Right kidney (tissue), 1 donor: ENCODE data around the gene PGAP1.

Source experiments
- DNase-seq: peaks from one replicate; pipeline ENCODE4 v3.0.0-alpha.2; 2016

PGAP1 gene

GRCh38 chr2:196891136-196891535 is 35.4 kb downstream of the PGAP1 start:
- DNase-seq: no peak

DNA sequence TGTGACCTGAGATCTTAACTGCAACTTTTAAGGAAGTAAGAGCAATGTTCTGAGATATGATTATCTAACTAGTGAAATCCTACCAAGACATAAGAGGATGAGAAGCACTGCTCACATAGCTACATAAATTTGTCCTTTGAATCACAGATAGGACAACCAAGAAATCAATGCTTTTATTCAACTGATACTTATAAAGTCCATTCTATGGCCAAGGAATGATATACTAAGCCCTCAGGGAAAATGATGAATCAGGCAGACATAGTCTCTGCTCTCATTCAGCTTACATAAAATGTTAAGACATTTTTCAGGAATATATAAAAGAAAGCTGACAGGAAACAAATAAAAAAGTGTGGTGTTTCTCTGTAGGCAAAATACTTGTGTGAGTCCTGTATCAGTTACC is 39.1 kb downstream of the PGAP1 start:
- DNase-seq: no peak

DNA sequence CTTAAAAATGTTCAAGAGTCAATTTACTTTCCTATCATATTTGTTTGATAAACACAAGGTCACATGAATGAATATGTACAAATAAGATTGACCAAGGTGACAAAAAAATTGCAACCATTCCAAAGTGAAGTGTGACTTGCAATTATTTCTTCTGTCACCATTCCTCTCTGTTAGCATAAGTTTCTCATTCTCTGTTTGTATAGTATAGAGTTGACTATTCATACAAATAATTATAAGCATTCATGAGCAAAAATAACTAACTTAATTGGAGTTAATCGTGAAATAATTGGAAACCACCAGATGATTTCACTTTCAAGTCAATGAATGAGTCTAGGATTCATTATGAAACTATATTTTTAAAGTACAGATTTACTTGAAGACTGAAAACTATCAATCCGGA is 42.1 kb downstream of the PGAP1 start:
- no peak for DNase-seq

DNA sequence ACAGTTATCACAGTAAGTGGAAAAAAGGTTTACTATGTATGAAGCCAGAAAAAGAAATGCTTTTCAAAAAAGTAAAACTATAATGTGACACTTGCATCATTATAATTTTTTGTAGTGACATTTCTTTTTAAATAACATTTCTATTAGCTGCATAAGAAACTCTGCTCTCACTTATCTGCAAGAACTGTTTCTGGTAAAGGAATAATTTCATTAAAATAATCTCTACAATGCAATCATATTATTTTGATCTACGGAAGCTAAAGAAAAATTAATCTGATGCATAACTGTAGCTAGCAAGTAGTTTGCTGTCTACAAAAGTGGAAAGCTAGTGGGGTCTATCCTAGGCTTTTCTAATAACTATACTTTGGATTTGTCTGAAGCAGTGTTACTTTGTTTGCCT is 50.1 kb downstream of the PGAP1 start:
- DNase-seq: no peak

DNA sequence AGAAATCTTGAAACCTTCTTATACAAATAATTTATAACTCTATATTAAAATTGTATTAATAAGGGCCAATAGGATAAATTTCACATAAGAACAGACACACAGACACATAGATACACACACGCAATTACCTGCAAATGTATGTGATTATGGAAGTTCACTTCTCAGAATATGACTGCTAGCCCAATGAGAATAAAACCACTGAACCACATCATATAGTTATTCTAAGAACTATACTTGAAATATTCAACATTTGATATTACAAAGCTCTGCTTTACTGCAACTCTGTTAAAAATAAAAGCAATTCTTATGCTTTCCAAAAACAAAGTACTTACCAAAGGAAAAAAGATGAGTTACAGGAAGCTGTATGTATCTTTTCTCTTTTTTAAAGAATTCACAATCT is 51.1 kb downstream of the PGAP1 start:
- no peak for DNase-seq

GRCh38 chr2:196873511-196873910 is 53.0 kb downstream of the PGAP1 start:
- no peak for DNase-seq

DNA sequence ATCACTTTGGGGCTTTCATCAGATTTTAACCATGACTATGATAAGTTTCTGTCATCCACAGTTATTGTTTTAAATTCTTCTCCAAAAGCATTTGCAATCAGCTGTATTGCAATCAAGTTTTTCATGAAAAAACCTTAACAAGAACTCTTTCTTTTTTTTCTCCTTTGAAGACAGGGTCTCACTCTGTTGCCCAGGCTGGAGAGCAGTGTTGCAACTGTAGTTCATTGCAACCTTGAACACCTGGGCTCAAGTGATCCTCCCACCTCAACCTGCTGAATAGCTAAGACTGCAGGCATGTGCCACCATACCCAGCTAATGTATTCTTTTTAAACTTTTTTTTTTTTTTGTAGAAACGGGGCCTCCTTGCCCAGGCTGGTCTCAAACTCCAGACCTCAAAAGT is 71.9 kb downstream of the PGAP1 start:
- DNase-seq: no peak

GRCh38 chr2:196853301-196854087 is 73.0 kb downstream of the PGAP1 start:
- no peak for DNase-seq

DNA sequence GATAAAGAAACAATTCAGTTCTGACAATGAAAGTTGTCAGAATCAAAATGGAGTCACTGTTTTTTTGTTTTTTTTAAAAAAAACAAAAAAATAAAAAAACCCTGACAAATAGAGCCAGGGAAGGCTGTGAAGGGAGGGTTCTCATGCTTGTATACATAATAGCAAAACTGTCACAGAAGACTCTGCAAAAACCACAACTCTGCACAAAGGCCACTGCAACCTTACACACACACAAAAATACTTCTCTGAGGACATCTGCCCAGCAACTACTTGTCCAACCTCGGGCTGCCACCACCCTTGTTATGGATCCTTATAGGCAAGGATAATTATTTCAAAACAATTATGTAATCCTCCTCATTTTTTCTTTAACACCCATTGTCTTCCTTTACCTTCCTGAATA is 75.4 kb downstream of the PGAP1 start:
- no peak for DNase-seq

GRCh38 chr2:196849895-196850294 is 76.6 kb downstream of the PGAP1 start:
- DNase-seq: no peak

GRCh38 chr2:196846295-196846694 is 80.2 kb downstream of the PGAP1 start:
- DNase-seq: no peak

- no peak for DNase-seq
Observed at GRCh38 chr2:196845371-196845770, 81.1 kb downstream of the PGAP1 start.

- no peak for DNase-seq
Observed at GRCh38 chr2:196840171-196840570, 86.3 kb downstream of the PGAP1 start.

GRCh38 chr2:196839574-196839973 is 86.9 kb downstream of the PGAP1 start:
- DNase-seq: no peak

- no peak for DNase-seq
Observed at GRCh38 chr2:196836440-196836839, 90.1 kb downstream of the PGAP1 start.

DNA sequence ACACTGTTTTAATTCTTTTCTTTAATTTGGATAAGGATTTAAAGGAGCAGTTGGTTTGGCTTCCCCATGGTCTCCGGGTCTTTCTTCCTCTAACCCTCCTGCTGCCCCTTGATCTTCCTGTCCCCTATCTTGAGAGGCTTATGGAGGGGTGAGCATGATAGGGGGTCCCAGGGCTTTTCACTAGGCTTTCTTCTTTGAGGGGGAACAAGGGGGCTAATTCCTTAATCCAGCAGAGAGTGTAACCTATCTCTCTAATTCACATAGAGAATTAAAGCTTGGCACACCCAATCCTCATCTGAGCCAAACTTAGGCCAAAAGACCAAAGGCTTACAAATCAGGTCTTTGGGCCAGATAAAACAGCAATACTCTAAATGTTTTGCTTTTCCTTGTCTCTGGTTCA is 95.8 kb downstream of the PGAP1 start:
- DNase-seq: no peak

DNA sequence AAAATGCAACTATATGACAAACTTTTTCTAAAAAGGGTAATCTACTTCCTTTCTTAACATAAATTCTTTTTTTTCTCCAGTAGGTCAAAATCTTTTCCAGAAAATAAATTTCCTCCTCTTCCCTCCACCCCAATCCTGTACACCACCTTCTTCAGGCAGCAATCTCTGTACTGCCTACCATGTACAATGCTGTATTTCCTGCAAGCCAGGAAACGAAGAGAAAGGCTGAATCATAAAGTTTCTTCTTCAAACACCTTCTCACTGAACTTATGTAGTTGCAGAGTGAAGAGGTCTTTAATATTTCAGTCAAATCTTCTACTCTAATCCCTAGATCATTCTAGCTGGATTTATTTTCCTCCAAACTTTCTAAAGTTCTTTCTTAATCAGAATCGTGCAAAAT is 99.2 kb downstream of the PGAP1 start:
- no peak for DNase-seq

DNA sequence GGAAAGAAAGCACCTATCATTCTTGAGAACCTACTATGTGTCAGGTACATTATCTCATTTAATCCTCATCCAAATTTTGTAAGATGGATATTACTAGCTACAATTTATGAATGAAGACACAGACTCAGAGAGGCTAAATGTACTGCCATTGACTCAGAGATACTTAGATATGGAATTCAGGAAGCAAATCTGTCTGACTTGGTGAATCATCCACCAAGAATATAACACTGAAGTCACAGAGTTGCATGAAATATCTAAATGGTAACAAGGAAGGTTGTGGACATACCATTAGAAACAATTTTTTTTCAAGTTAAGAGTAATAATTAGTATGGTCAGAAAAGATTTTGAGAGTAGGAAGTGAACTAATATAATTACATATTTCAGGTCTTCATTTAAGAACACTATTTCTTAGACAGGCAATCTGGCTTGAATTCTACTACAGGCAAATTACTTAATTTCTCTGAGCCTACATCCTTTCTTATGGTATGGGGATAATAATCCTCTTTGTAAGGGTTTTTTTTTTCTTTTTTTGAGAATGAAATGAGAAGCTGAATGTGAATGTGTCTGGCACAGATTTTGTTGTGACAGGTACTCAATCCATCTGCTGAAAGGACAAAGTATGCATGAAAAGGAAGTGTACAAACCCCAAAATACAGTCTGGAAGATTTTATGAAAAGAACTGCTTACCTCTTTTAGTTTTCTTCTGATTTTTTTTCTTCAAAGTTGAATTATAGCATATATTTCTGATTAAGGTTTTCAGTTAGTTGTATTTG is 102.6 kb downstream of the PGAP1 start:
- no peak for DNase-seq

DNA sequence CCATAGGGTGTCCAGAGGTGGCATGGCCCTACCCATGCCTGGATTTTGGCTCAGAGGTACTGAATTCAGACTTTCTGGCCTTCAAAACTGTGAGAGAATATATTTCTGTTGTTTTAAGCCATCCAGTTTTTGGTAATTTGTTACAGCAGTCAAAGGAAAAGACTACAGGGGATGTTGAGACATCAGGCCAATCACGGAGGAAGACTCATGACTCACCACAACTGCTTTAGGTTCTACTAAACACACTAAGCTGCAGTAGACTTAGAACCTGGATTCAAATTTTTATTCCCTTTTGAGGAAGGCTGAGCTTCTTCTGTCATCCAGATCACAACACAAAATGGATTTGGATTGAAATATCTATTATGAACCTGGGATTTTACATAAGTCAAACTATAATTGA is 105.3 kb downstream of the PGAP1 start:
- no peak for DNase-seq

DNA sequence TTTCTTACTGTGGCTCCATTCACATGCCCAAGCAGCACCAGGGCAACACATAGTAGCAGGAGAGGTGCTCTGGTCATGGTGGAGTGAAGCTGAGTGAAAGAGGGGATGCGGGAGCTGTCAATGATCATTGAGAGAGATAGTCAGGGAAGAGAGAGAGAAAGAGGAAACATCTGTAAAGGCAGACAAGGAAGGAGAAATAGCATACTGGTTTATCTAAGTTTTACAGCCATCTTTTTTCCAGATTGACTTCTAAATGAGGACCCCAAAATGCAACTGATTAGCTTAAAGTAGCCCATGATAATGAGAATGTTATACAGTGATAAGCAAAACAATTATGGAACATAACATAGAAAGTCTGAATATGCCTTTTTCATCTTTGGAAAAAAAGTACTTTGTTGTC is 117.2 kb downstream of the PGAP1 start, which contains the start of gene C2orf66:
C2orf66 (minus strand) TSS at position 96 of the 400 bp plus-strand sequence; CDS start at position 77, 19 bp downstream.
- no peak for DNase-seq

- DNase-seq: no peak
Observed at GRCh38 chr2:196808083-196808665, 118.3 kb downstream of the PGAP1 start.

- DNase-seq: no peak
Observed at GRCh38 chr2:196804381-196804780, 122.1 kb downstream of the PGAP1 start.

DNA sequence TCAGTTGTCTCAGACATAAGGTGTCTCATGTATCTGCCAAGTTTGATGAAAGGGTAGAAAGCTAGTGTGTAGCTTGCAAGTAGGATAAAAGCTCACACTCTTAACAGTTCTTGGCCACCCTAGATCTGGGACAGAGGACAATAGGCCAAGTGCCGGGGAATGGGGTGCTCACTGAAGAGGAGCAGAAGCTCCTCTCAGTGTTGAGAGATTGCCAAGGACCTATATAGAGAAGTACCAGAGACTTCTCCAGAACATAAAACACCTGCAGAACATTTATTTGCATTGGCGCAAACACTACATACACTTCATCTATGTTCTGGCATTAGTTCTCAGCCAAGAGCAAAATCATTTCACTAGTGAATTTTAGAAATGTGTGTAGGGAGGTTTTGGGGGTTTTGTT is 124.1 kb downstream of the PGAP1 start:
- DNase-seq: no peak
